HEK293 (cell line): ENCODE results near the gene NOSIP.

Experiments
- PRDM2 ChIP-seq: fragments of 450-650 bp; formaldehyde crosslinking; IDR thresholded peaks from 2 replicates; pipeline ENCODE4 v1.5.1; 2016; ENCODE audit warnings: missing biosample characterization, missing genetic modification characterization, borderline replicate concordance
- PRDM4 ChIP-seq: fragments of 450-650 bp; formaldehyde crosslinking; IDR thresholded peaks from 2 replicates; pipeline ENCODE4 v1.5.1; 2017; ENCODE audit warnings: missing biosample characterization, missing genetic modification characterization
- ZBTB11 ChIP-seq: fragments of 450-650 bp; formaldehyde crosslinking; conservative IDR thresholded peaks from 2 replicates; pipeline ENCODE4 v1.5.1; 2016; ENCODE audit warnings: low read depth, missing biosample characterization, missing genetic modification characterization
- ZFP69B ChIP-seq: fragments of 450-650 bp; formaldehyde crosslinking; IDR thresholded peaks from 2 replicates; pipeline ENCODE4 v1.5.1; 2016; ENCODE audit warnings: missing biosample characterization, missing genetic modification characterization
- ZNF132 ChIP-seq: fragments of 450-650 bp; formaldehyde crosslinking; IDR thresholded peaks from 2 replicates; pipeline ENCODE4 v1.5.1; 2017; ENCODE audit warnings: missing biosample characterization, missing genetic modification characterization, borderline replicate concordance
- ZNF24 ChIP-seq: fragments of 450-650 bp; formaldehyde crosslinking; IDR thresholded peaks from 2 replicates; pipeline ENCODE4 v1.5.1; 2016; ENCODE audit warnings: missing biosample characterization, missing genetic modification characterization
- ZNF433 ChIP-seq: fragments of 450-650 bp; formaldehyde crosslinking; IDR thresholded peaks from 2 replicates; pipeline ENCODE4 v1.5.1; 2016; ENCODE audit warnings: missing biosample characterization, missing genetic modification characterization, low read depth
- ZNF521 ChIP-seq: fragments of 450-650 bp; formaldehyde crosslinking; IDR thresholded peaks from 2 replicates; pipeline ENCODE4 v1.5.1; 2017; ENCODE audit warnings: missing biosample characterization, mild to moderate bottlenecking, missing genetic modification characterization
- ZNF555 ChIP-seq: fragments of 450-650 bp; formaldehyde crosslinking; conservative IDR thresholded peaks from 2 replicates; pipeline ENCODE4 v1.5.1; 2017; ENCODE audit warnings: missing biosample characterization, mild to moderate bottlenecking, missing genetic modification characterization, inconsistent platforms
- ZNF629 ChIP-seq: fragments of 450-650 bp; formaldehyde crosslinking; IDR thresholded peaks from 2 replicates; pipeline ENCODE4 v1.5.1; 2017; ENCODE audit warnings: missing biosample characterization, missing genetic modification characterization
- ZNF654 ChIP-seq: fragments of 450-650 bp; formaldehyde crosslinking; IDR thresholded peaks from 2 replicates; pipeline ENCODE4 v1.5.1; 2016; ENCODE audit warnings: low read depth, missing biosample characterization, missing genetic modification characterization
- ZSCAN30 ChIP-seq: fragments of 450-650 bp; IDR thresholded peaks from 2 replicates; pipeline ENCODE4 v1.5.1; 2018; ENCODE audit warnings: missing biosample characterization, mild to moderate bottlenecking, missing genetic modification characterization, moderate library complexity
- ZXDB ChIP-seq: fragments of 450-650 bp; formaldehyde crosslinking; IDR thresholded peaks from 2 replicates; pipeline ENCODE4 v1.5.1; 2016; ENCODE audit warnings: missing biosample characterization, missing genetic modification characterization
- TF ChIP-seq, protein P1 (sequence below): fragments of 450-650 bp; formaldehyde crosslinking; conservative IDR thresholded peaks from 2 replicates; pipeline ENCODE4 v1.5.1; 2016; ENCODE audit warnings: low read depth, missing biosample characterization, missing genetic modification characterization
- TF ChIP-seq, protein P2 (sequence below): fragments of 450-650 bp; formaldehyde crosslinking; IDR thresholded peaks from 2 replicates; pipeline ENCODE4 v1.5.1; 2016; ENCODE audit warnings: missing biosample characterization, missing genetic modification characterization

The NOSIP gene

GRCh38 chr19:49546825-49547565, 33.4 kb downstream of the NOSIP start (continued):
- TF ChIP-seq, protein P1, sequence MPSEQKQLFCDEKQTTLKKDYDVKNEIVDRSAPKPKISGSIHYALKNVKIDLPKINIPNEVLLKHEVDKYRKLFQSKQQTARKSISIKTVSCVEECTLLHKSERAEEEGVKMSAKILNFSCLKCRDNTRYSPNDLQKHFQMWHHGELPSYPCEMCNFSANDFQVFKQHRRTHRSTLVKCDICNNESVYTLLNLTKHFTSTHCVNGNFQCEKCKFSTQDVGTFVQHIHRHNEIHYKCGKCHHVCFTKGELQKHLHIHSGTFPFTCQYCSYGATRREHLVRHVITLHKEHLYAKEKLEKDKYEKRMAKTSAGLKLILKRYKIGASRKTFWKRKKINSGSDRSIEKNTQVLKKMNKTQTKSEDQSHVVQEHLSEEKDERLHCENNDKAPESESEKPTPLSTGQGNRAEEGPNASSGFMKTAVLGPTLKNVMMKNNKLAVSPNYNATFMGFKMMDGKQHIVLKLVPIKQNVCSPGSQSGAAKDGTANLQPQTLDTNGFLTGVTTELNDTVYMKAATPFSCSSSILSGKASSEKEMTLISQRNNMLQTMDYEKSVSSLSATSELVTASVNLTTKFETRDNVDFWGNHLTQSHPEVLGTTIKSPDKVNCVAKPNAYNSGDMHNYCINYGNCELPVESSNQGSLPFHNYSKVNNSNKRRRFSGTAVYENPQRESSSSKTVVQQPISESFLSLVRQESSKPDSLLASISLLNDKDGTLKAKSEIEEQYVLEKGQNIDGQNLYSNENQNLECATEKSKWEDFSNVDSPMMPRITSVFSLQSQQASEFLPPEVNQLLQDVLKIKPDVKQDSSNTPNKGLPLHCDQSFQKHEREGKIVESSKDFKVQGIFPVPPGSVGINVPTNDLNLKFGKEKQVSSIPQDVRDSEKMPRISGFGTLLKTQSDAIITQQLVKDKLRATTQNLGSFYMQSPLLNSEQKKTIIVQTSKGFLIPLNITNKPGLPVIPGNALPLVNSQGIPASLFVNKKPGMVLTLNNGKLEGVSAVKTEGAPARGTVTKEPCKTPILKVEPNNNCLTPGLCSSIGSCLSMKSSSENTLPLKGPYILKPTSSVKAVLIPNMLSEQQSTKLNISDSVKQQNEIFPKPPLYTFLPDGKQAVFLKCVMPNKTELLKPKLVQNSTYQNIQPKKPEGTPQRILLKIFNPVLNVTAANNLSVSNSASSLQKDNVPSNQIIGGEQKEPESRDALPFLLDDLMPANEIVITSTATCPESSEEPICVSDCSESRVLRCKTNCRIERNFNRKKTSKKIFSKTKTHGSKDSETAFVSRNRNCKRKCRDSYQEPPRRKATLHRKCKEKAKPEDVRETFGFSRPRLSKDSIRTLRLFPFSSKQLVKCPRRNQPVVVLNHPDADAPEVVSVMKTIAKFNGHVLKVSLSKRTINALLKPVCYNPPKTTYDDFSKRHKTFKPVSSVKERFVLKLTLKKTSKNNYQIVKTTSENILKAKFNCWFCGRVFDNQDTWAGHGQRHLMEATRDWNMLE (tag by site-specific recombination) = no peak
- TF ChIP-seq ZNF433 (tag by site-specific recombination) (no peak), ZNF521 (tag by site-specific recombination) (no peak), ZNF132 (tag by site-specific recombination) (no peak), ZNF654 (tag by site-specific recombination) (peak; percentile 95), ZNF24 (no peak; the same call in 1 of the 2 replicates), PRDM4 (tag by site-specific recombination) (peak; percentile 98), ZNF555 (no peak), ZFP69B (tag by site-specific recombination) (peak; percentile 56; the same call in 1 of the 2 replicates), ZXDB (tag by site-specific recombination) (peak; percentile 74), ZSCAN30 (tag by site-specific recombination) (peak; percentile 58; the same call in 1 of the 2 replicates), PRDM2 (tag by site-specific recombination) (no peak), ZNF629 (peak; percentile 57; the same call in 1 of the 2 replicates), ZBTB11 (tag by site-specific recombination) (no peak)
- TF ChIP-seq, protein P2, sequence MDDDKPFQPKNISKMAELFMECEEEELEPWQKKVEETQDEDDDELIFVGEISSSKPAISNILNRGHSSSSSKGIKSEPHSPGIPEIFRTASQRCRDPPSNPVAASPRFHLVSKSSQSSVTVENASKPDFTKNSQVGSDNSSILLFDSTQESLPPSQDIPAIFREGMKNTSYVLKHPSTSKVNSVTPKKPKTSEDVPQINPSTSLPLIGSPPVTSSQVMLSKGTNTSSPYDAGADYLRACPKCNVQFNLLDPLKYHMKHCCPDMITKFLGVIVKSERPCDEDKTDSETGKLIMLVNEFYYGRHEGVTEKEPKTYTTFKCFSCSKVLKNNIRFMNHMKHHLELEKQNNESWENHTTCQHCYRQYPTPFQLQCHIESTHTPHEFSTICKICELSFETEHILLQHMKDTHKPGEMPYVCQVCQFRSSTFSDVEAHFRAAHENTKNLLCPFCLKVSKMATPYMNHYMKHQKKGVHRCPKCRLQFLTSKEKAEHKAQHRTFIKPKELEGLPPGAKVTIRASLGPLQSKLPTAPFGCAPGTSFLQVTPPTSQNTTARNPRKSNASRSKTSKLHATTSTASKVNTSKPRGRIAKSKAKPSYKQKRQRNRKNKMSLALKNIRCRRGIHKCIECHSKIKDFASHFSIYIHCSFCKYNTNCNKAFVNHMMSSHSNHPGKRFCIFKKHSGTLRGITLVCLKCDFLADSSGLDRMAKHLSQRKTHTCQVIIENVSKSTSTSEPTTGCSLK (tag by site-specific recombination) = no peak
